ENCODE data around the gene KCNE3. TPM values are rescaled to one million over a fixed set of nuclear protein-coding genes. Genes with fewer than 3 reads are reported as not detected.

Gene KCNE3
- 4.7 TPM for total RNA-seq

GRCh38 chr11:74466916-74467885, at the start of gene KCNE3:
TSS of gene KCNE3 (minus strand) at chr11:74467549. CDS start at chr11:74457563, 9,986 bp downstream.
- H3K9ac ChIP-seq (ENCODE audit: low read depth in 1 of 3, low read length in 3 of 3) = peak within 1 kb of the TSS; percentile 51 to 76 (median 62)

GRCh38 chr11:74507582-74507981, 40.2 kb upstream of the KCNE3 start:
- Histone ChIP-seq H3K27me3 (ENCODE audit: control insufficient read depth in 3 of 3, insufficient read depth in 3 of 3, low read length in 3 of 3) (no peaks in the 10 kb centered on the region), H3K9ac (ENCODE audit: low read depth in 1 of 3, low read length in 3 of 3) (no peak overlapping the region), H3K4me1 (ENCODE audit: control insufficient read depth in 3 of 3, insufficient read depth in 3 of 3, low read length in 3 of 3) (no peaks in the 10 kb centered on the region), H3K4me3 (ENCODE audit: low read length in 3 of 3) (no peak overlapping the region), H3K27ac (ENCODE audit: low read depth, low read length) (no peak overlapping the region), H3K9me3 (ENCODE audit: control insufficient read depth in 3 of 3, low read length in 3 of 3) (peaks cover 0 to under 1% (median 0%) of the 10 kb centered on the region in 3 donors), H3K36me3 (ENCODE audit: control insufficient read depth in 3 of 3, insufficient read depth in 3 of 3, low read length in 3 of 3) (no peaks in the 10 kb centered on the region)

More at GRCh38 chr11:74466916-74467885, at the start of gene KCNE3:
- no peaks in the 10 kb centered on the region for H3K36me3 ChIP-seq (ENCODE audit: control insufficient read depth in 3 of 3, insufficient read depth in 3 of 3, low read length in 3 of 3)
- peaks cover 10 to 26% (median 13%) of the 10 kb centered on the region in 3 donors for H3K4me1 ChIP-seq (ENCODE audit: control insufficient read depth in 3 of 3, insufficient read depth in 3 of 3, low read length in 3 of 3)
- H3K4me3 ChIP-seq (ENCODE audit: low read length in 3 of 3) = peak within 1 kb of the TSS; percentile 78 to 84 (median 80)
- H3K27ac ChIP-seq (ENCODE audit: low read depth, low read length) = no peak within 1 kb of the TSS
- no peaks in the 10 kb centered on the region for H3K27me3 ChIP-seq (ENCODE audit: control insufficient read depth in 3 of 3, insufficient read depth in 3 of 3, low read length in 3 of 3)
- no peaks in the 10 kb centered on the region for H3K9me3 ChIP-seq (ENCODE audit: control insufficient read depth in 3 of 3, low read length in 3 of 3)

- H3K9me3 ChIP-seq (ENCODE audit: control insufficient read depth in 3 of 3, low read length in 3 of 3) = peaks cover 0 to 2% (median 0%) of the 10 kb centered on the region in 3 donors
- no peaks in the 10 kb centered on the region for H3K27me3 ChIP-seq (ENCODE audit: control insufficient read depth in 3 of 3, insufficient read depth in 3 of 3, low read length in 3 of 3)
- no peak overlapping the region for H3K9ac ChIP-seq (ENCODE audit: low read depth in 1 of 3, low read length in 3 of 3)
- H3K4me1 ChIP-seq (ENCODE audit: control insufficient read depth in 3 of 3, insufficient read depth in 3 of 3, low read length in 3 of 3) = no peaks in the 10 kb centered on the region
- no peak overlapping the region for H3K27ac ChIP-seq (ENCODE audit: low read depth, low read length)
- H3K4me3 ChIP-seq (ENCODE audit: low read length in 3 of 3) = no peak overlapping the region
- H3K36me3 ChIP-seq (ENCODE audit: control insufficient read depth in 3 of 3, insufficient read depth in 3 of 3, low read length in 3 of 3) = no peaks in the 10 kb centered on the region
Measured at GRCh38 chr11:74506823-74507222, 39.5 kb upstream of the KCNE3 start.

GRCh38 chr11:74505911-74506310, 38.6 kb upstream of the KCNE3 start:
- Histone ChIP-seq H3K9ac (ENCODE audit: low read depth in 1 of 3, low read length in 3 of 3) (no peak overlapping the region), H3K4me1 (ENCODE audit: control insufficient read depth in 3 of 3, insufficient read depth in 3 of 3, low read length in 3 of 3) (no peaks in the 10 kb centered on the region), H3K36me3 (ENCODE audit: control insufficient read depth in 3 of 3, insufficient read depth in 3 of 3, low read length in 3 of 3) (no peaks in the 10 kb centered on the region), H3K27ac (ENCODE audit: low read depth, low read length) (no peak overlapping the region), H3K27me3 (ENCODE audit: control insufficient read depth in 3 of 3, insufficient read depth in 3 of 3, low read length in 3 of 3) (no peaks in the 10 kb centered on the region), H3K9me3 (ENCODE audit: control insufficient read depth in 3 of 3, low read length in 3 of 3) (peaks cover 0 to 2% (median 0%) of the 10 kb centered on the region in 3 donors), H3K4me3 (ENCODE audit: low read length in 3 of 3) (no peak overlapping the region)

GRCh38 chr11:74504100-74504691, 36.8 kb upstream of the KCNE3 start:
- Histone ChIP-seq H3K27ac (ENCODE audit: low read depth, low read length) (no peak overlapping the region), H3K9me3 (ENCODE audit: control insufficient read depth in 3 of 3, low read length in 3 of 3) (peaks cover 0 to 2% (median 0%) of the 10 kb centered on the region in 3 donors), H3K9ac (ENCODE audit: low read depth in 1 of 3, low read length in 3 of 3) (no peak overlapping the region), H3K4me1 (ENCODE audit: control insufficient read depth in 3 of 3, insufficient read depth in 3 of 3, low read length in 3 of 3) (no peaks in the 10 kb centered on the region), H3K36me3 (ENCODE audit: control insufficient read depth in 3 of 3, insufficient read depth in 3 of 3, low read length in 3 of 3) (no peaks in the 10 kb centered on the region), H3K27me3 (ENCODE audit: control insufficient read depth in 3 of 3, insufficient read depth in 3 of 3, low read length in 3 of 3) (no peaks in the 10 kb centered on the region), H3K4me3 (ENCODE audit: low read length in 3 of 3) (no peak overlapping the region)

GRCh38 chr11:74494916-74495315, 27.6 kb upstream of the KCNE3 start:
- Histone ChIP-seq H3K36me3 (ENCODE audit: control insufficient read depth in 3 of 3, insufficient read depth in 3 of 3, low read length in 3 of 3) (peaks cover 0 to 5% (median 0%) of the 10 kb centered on the region in 3 donors), H3K4me1 (ENCODE audit: control insufficient read depth in 3 of 3, insufficient read depth in 3 of 3, low read length in 3 of 3) (peaks cover 9 to 14% (median 13%) of the 10 kb centered on the region in 3 donors), H3K27ac (ENCODE audit: low read depth, low read length) (no peak overlapping the region), H3K27me3 (ENCODE audit: control insufficient read depth in 3 of 3, insufficient read depth in 3 of 3, low read length in 3 of 3) (no peaks in the 10 kb centered on the region), H3K9ac (ENCODE audit: low read depth in 1 of 3, low read length in 3 of 3) (no peak overlapping the region), H3K4me3 (ENCODE audit: low read length in 3 of 3) (no peak overlapping the region), H3K9me3 (ENCODE audit: control insufficient read depth in 3 of 3, low read length in 3 of 3) (no peaks in the 10 kb centered on the region)

- Histone ChIP-seq H3K27ac (ENCODE audit: low read depth, low read length) (peak overlapping the region; percentile 96), H3K9ac (ENCODE audit: low read depth in 1 of 3, low read length in 3 of 3) (peak overlapping the region; percentile 91 to 96 (median 91)), H3K4me3 (ENCODE audit: low read length in 3 of 3) (peak overlapping the region; percentile 78 to 86 (median 85)), H3K4me1 (ENCODE audit: control insufficient read depth in 3 of 3, insufficient read depth in 3 of 3, low read length in 3 of 3) (peaks cover 9 to 14% (median 13%) of the 10 kb centered on the region in 3 donors), H3K9me3 (ENCODE audit: control insufficient read depth in 3 of 3, low read length in 3 of 3) (no peaks in the 10 kb centered on the region), H3K27me3 (ENCODE audit: control insufficient read depth in 3 of 3, insufficient read depth in 3 of 3, low read length in 3 of 3) (no peaks in the 10 kb centered on the region), H3K36me3 (ENCODE audit: control insufficient read depth in 3 of 3, insufficient read depth in 3 of 3, low read length in 3 of 3) (peaks cover 0 to 5% (median 0%) of the 10 kb centered on the region in 3 donors)
Measured at GRCh38 chr11:74493791-74494630, 26.7 kb upstream of the KCNE3 start.

- Histone ChIP-seq H3K27me3 (ENCODE audit: control insufficient read depth in 3 of 3, insufficient read depth in 3 of 3, low read length in 3 of 3) (no peaks in the 10 kb centered on the region), H3K4me1 (ENCODE audit: control insufficient read depth in 3 of 3, insufficient read depth in 3 of 3, low read length in 3 of 3) (peaks cover 9 to 14% (median 13%) of the 10 kb centered on the region in 3 donors)
Measured at GRCh38 chr11:74492974-74493790, 25.8 kb upstream of the KCNE3 start, which contains the start of gene LIPT2. TSS of gene LIPT2 (minus strand) at chr11:74493724. CDS start at chr11:74493703, 21 bp downstream.

GRCh38 chr11:74492084-74492483, 24.7 kb upstream of the KCNE3 start:
- Histone ChIP-seq H3K27ac (ENCODE audit: low read depth, low read length) (no peak overlapping the region), H3K9ac (ENCODE audit: low read depth in 1 of 3, low read length in 3 of 3) (peak overlapping the region in 1 of 3 donors; percentile 26), H3K4me3 (ENCODE audit: low read length in 3 of 3) (no peak overlapping the region), H3K9me3 (ENCODE audit: control insufficient read depth in 3 of 3, low read length in 3 of 3) (no peaks in the 10 kb centered on the region), H3K4me1 (ENCODE audit: control insufficient read depth in 3 of 3, insufficient read depth in 3 of 3, low read length in 3 of 3) (peaks cover 9 to 14% (median 13%) of the 10 kb centered on the region in 3 donors), H3K27me3 (ENCODE audit: control insufficient read depth in 3 of 3, insufficient read depth in 3 of 3, low read length in 3 of 3) (no peaks in the 10 kb centered on the region), H3K36me3 (ENCODE audit: control insufficient read depth in 3 of 3, insufficient read depth in 3 of 3, low read length in 3 of 3) (peaks cover 0 to 5% (median 0%) of the 10 kb centered on the region in 3 donors)

More at GRCh38 chr11:74492974-74493790, 25.8 kb upstream of the KCNE3 start, which contains the start of gene LIPT2:
- peaks cover 0 to 5% (median 0%) of the 10 kb centered on the region in 3 donors for H3K36me3 ChIP-seq (ENCODE audit: control insufficient read depth in 3 of 3, insufficient read depth in 3 of 3, low read length in 3 of 3)
- peak within 1 kb of the TSS; percentile 91 to 96 (median 91) for H3K9ac ChIP-seq (ENCODE audit: low read depth in 1 of 3, low read length in 3 of 3)
- H3K4me3 ChIP-seq (ENCODE audit: low read length in 3 of 3) = peak within 1 kb of the TSS; percentile 78 to 86 (median 85)
- H3K27ac ChIP-seq (ENCODE audit: low read depth, low read length) = peak within 1 kb of the TSS; percentile 96
- H3K9me3 ChIP-seq (ENCODE audit: control insufficient read depth in 3 of 3, low read length in 3 of 3) = no peaks in the 10 kb centered on the region
